ENCODE results near the gene NSUN4.

Gene NSUN4

GRCh38 chr1:46406881-46407608 is 66.4 kb downstream of the NSUN4 start:
- DNase-seq (ENCODE audit: low spot score) = no peak

GRCh38 chr1:46407636-46408035 is 67.0 kb downstream of the NSUN4 start:
- no peak for DNase-seq (ENCODE audit: low spot score)

GRCh38 chr1:46408356-46409062 is 67.9 kb downstream of the NSUN4 start:
- DNase-seq (ENCODE audit: low spot score) = peak; percentile 54

- DNase-seq (ENCODE audit: low spot score) = no peak
Measured at GRCh38 chr1:46409063-46409372, 68.4 kb downstream of the NSUN4 start.

GRCh38 chr1:46410156-46411009 is 69.8 kb downstream of the NSUN4 start:
- no peak for DNase-seq (ENCODE audit: low spot score)

- no peak for DNase-seq (ENCODE audit: low spot score)
Measured at GRCh38 chr1:46411010-46411405, 70.4 kb downstream of the NSUN4 start.
